Astrocyte (in vitro differentiated cells and primary cell): ENCODE measurements around the gene DUSP16. TPM values are rescaled to one million over a fixed set of nuclear protein-coding genes. Genes with fewer than 3 reads are reported as not detected.

Experiments
- DNase-seq: peaks from one replicate; pipeline ENCODE4 v3.0.0-alpha.2; 2010; ENCODE audit warnings: low read depth
- FAIRE-seq: peaks from 2 replicates; lab custom pipeline; 2011; peaks lifted over from hg19 to GRCh38; lab: Jason Lieb, UNC
- H2AFZ ChIP-seq: 2 replicates; pipeline ENCODE4 v1.6.0; 2012; ENCODE audit warnings: low read depth, low read length, inconsistent platforms
- H3K27ac ChIP-seq: 2 replicates; pipeline ENCODE4 v1.5.1; 2011; ENCODE audit warnings: low read depth, low read length, inconsistent platforms
- H3K27me3 ChIP-seq: 2 replicates; pipeline ENCODE4 v1.6.0; 2011; ENCODE audit warnings: low read length, inconsistent platforms; ENCODE audit not compliant: insufficient read depth
- H3K36me3 ChIP-seq: 2 replicates; pipeline ENCODE4 v1.5.1; 2011; ENCODE audit warnings: low read length, inconsistent platforms; ENCODE audit not compliant: insufficient read depth
- H3K4me1 ChIP-seq: 2 replicates; pipeline ENCODE4 v1.5.1; 2011; ENCODE audit warnings: low read length, inconsistent platforms; ENCODE audit not compliant: insufficient read depth
- H3K4me2 ChIP-seq: 2 replicates; pipeline ENCODE4 v1.6.0; 2012; ENCODE audit warnings: low read length, inconsistent platforms
- H3K4me3 ChIP-seq: 2 replicates; pipeline ENCODE4 v1.5.1; 2011; ENCODE audit warnings: low read depth, mild to moderate bottlenecking, low read length, inconsistent platforms; ENCODE audit not compliant: insufficient read depth
- H3K79me2 ChIP-seq: 2 replicates; pipeline ENCODE4 v1.6.0; 2012; ENCODE audit warnings: mild to moderate bottlenecking, low read length, inconsistent platforms; ENCODE audit not compliant: insufficient read depth
- H3K9ac ChIP-seq: 2 replicates; pipeline ENCODE4 v1.6.0; 2012; ENCODE audit warnings: mild to moderate bottlenecking, low read length, inconsistent platforms
- H3K9me3 ChIP-seq: 2 replicates; pipeline ENCODE4 v1.5.1; 2012; ENCODE audit warnings: low read depth, mild to moderate bottlenecking, low read length, inconsistent platforms; ENCODE audit not compliant: insufficient read depth
- H4K20me1 ChIP-seq: 2 replicates; pipeline ENCODE4 v1.6.0; 2012; ENCODE audit warnings: low read length, inconsistent platforms; ENCODE audit not compliant: insufficient read depth
- H3K27ac Mint-ChIP-seq: one replicate; pipeline ENCODE4 v1.8.0; 2021; ENCODE audit warnings: mild to moderate bottlenecking, mixed read lengths; ENCODE audit not compliant: unreplicated experiment
- H3K27me3 Mint-ChIP-seq: one replicate; pipeline ENCODE4 v1.8.0; 2021; ENCODE audit warnings: low read depth, mixed read lengths; ENCODE audit not compliant: unreplicated experiment
- H3K36me3 Mint-ChIP-seq: one replicate; pipeline ENCODE4 v1.8.0; 2021; ENCODE audit warnings: low read depth, mixed read lengths; ENCODE audit not compliant: unreplicated experiment
- H3K4me1 Mint-ChIP-seq: one replicate; pipeline ENCODE4 v1.8.0; 2021; ENCODE audit warnings: low read depth, mixed read lengths; ENCODE audit not compliant: unreplicated experiment
- H3K4me3 Mint-ChIP-seq: one replicate; pipeline ENCODE4 v1.8.0; 2021; ENCODE audit warnings: mild to moderate bottlenecking, moderate library complexity, mixed read lengths; ENCODE audit not compliant: unreplicated experiment
- H3K9me3 Mint-ChIP-seq: one replicate; pipeline ENCODE4 v1.8.0; 2021; ENCODE audit warnings: mild to moderate bottlenecking, mixed read lengths; ENCODE audit not compliant: unreplicated experiment
- EZH2 ChIP-seq: IDR thresholded peaks from 2 replicates; pipeline ENCODE4 v1.6.1; 2012; ENCODE audit warnings: mild to moderate bottlenecking, low read length, inconsistent platforms; ENCODE audit not compliant: insufficient read depth
- total RNA-seq: library from RNA; stranded (reverse); gene quantifications from 2 replicates; pipeline ENCODE4 v1.2.1, GENCODE V29; 2021
- TF ChIP-seq, protein P1 (sequence below): IDR thresholded peaks from 2 replicates; pipeline ENCODE4 v1.5.1; 2011; ENCODE audit warnings: low read depth, mild to moderate bottlenecking, inconsistent platforms, low read length, moderate library complexity; ENCODE audit not compliant: insufficient read depth

The DUSP16 gene
- total RNA-seq, 1 donor from 2014 or later, result 24.2 TPM

DNA sequence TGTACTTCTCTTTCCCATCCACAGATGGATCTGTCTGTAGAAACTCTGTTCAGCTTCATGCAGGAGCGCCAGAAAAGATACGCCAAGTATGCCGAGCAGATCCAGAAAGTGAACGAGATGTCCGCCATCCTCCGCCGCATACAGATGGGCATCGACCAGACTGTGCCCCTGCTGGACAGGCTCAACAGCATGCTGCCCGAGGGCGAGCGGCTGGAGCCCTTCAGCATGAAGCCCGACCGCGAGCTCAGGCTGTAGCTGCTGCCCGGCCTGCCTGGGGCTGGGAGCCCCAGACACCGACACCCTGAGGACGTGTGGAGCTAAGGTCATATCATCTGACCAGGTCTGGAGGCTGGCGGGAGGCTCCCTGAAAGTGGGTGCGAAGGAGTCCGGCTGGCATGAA lies 97.1 kb downstream of the DUSP16 start:
- Histone ChIP-seq H4K20me1 (no peaks in the 10 kb centered on the region), H3K36me3 (no peaks in the 10 kb centered on the region), H3K9me3 (no peaks in the 10 kb centered on the region), H3K79me2 (no peaks in the 10 kb centered on the region), H2AFZ (no peak overlapping the region), H3K4me3 (no peak overlapping the region), H3K27ac (no peak overlapping the region), H3K27me3 (no peaks in the 10 kb centered on the region), H3K4me2 (no peak overlapping the region), H3K4me1 (no peaks in the 10 kb centered on the region), H3K9ac (no peak overlapping the region)
- peaks cover 2% of the 10 kb centered on the region for H3K9me3 Mint-ChIP-seq
- H3K4me3 Mint-ChIP-seq, result no peak overlapping the region
- H3K27ac Mint-ChIP-seq, result no peak overlapping the region
- no peak for DNase-seq
- H3K36me3 Mint-ChIP-seq, result peaks cover 18% of the 10 kb centered on the region
- FAIRE-seq, result no peak
- H3K27me3 Mint-ChIP-seq, result peaks cover 2% of the 10 kb centered on the region
- TF ChIP-seq, protein P1, sequence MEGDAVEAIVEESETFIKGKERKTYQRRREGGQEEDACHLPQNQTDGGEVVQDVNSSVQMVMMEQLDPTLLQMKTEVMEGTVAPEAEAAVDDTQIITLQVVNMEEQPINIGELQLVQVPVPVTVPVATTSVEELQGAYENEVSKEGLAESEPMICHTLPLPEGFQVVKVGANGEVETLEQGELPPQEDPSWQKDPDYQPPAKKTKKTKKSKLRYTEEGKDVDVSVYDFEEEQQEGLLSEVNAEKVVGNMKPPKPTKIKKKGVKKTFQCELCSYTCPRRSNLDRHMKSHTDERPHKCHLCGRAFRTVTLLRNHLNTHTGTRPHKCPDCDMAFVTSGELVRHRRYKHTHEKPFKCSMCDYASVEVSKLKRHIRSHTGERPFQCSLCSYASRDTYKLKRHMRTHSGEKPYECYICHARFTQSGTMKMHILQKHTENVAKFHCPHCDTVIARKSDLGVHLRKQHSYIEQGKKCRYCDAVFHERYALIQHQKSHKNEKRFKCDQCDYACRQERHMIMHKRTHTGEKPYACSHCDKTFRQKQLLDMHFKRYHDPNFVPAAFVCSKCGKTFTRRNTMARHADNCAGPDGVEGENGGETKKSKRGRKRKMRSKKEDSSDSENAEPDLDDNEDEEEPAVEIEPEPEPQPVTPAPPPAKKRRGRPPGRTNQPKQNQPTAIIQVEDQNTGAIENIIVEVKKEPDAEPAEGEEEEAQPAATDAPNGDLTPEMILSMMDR, result no peak
- TF ChIP-seq EZH2, result no peak
- no peaks in the 10 kb centered on the region for H3K4me1 Mint-ChIP-seq

- Mint-ChIP-seq H3K9me3 (no peaks in the 10 kb centered on the region), H3K27ac (no peak overlapping the region), H3K36me3 (peaks cover 5% of the 10 kb centered on the region), H3K27me3 (peaks cover 2% of the 10 kb centered on the region), H3K4me1 (peaks cover 10% of the 10 kb centered on the region), H3K4me3 (no peak overlapping the region)
- Histone ChIP-seq H3K27ac (no peak overlapping the region), H3K79me2 (no peaks in the 10 kb centered on the region), H3K9ac (no peak overlapping the region), H2AFZ (no peak overlapping the region), H3K4me3 (no peak overlapping the region), H3K27me3 (no peaks in the 10 kb centered on the region), H3K4me2 (no peak overlapping the region), H3K4me1 (no peaks in the 10 kb centered on the region), H4K20me1 (no peaks in the 10 kb centered on the region), H3K9me3 (no peaks in the 10 kb centered on the region), H3K36me3 (no peaks in the 10 kb centered on the region)
- DNase-seq (no peak), FAIRE-seq (no peak)
- TF ChIP-seq, protein P1, result no peak
- TF ChIP-seq EZH2, result no peak
Measured at GRCh38 chr12:12461923-12462315, 100.7 kb downstream of the DUSP16 start.

DNA sequence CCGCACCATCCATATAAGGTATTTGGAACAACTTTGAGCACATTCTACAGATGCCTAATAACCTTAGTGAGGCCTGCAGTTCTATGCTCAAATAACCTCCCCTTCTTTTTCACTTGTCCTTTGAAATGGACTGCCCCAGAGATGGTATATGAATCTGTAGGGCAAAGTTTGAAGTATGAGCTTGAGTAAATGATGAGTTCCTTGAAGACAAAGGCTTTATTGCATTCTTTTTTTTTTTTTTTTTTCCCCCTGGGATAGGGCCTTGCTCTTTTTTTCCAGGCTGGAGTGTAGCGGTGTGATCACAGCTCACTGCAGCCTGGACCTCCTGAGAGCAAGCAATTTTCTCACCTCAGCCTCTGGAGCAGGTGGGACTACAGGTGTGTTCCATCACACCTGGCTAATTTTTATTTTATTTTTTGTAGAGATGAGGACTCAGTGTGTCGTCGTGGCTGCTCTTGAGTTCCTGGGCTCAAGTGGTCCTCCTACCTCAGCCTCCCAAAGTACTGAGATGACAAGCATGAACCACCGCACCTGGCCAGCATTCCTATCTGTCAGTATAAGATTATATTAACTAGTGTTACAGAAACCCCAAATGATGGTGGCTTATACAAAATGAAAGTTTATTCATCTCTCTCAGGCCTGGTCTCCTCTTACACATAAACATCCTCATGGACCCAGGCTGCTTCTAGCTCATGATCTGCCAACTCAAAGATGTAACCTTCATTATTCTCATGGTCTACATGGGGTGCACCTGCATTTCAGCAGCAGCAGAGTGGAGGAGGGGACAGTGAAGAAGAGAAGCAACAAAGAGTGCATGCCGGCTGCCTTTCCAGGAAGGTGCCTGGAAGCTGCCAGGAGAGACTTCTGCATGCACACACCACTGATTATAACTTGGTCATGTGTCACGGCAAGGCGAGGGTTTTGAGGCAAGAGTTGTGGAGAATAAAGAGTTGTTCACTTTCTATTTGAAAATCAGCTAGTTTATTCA lies 101.4 kb downstream of the DUSP16 start:
- H4K20me1 ChIP-seq, result no peaks in the 10 kb centered on the region
- H3K4me3 Mint-ChIP-seq, result no peak overlapping the region
- no peaks in the 10 kb centered on the region for H3K27me3 ChIP-seq
- H3K9me3 ChIP-seq, result no peaks in the 10 kb centered on the region
- no peaks in the 10 kb centered on the region for H3K9me3 Mint-ChIP-seq
- no peak for DNase-seq
- H3K27ac ChIP-seq, result no peak overlapping the region
- peaks cover 5% of the 10 kb centered on the region for H3K36me3 Mint-ChIP-seq
- H3K27me3 Mint-ChIP-seq, result peaks cover 2% of the 10 kb centered on the region
- no peak overlapping the region for H3K9ac ChIP-seq
- peaks cover 15% of the 10 kb centered on the region for H3K4me1 Mint-ChIP-seq
- no peaks in the 10 kb centered on the region for H3K36me3 ChIP-seq
- no peak overlapping the region for H3K4me3 ChIP-seq
- H3K79me2 ChIP-seq, result no peaks in the 10 kb centered on the region
- TF ChIP-seq, protein P1, result no peak
- no peak for TF ChIP-seq EZH2
- FAIRE-seq, result no peak
- no peak overlapping the region for H2AFZ ChIP-seq
- no peaks in the 10 kb centered on the region for H3K4me1 ChIP-seq
- no peak overlapping the region for H3K4me2 ChIP-seq
- H3K27ac Mint-ChIP-seq, result no peak overlapping the region
